Heart right ventricle (tissue), 16 donors: ENCODE measurements around the gene MAP3K19. TPM values are rescaled to one million over a fixed set of nuclear protein-coding genes. Genes with fewer than 3 reads are reported as not detected.

Experiments
- ATAC-seq, 8 donors: fragments of 200-7000 bp; cut with Tn5 transposase; one replicate each; pipeline ENCODE4 v1.9.1; 2020; ENCODE audit warnings: mild to moderate bottlenecking in 8 of 8, moderate library complexity in 8 of 8, moderate number of reproducible peaks in 1 of 8
- DNase-seq, 2 donors: peaks; one replicate each; pipeline ENCODE4 v3.0.0-alpha.2; 2020
- H3K27ac ChIP-seq, 10 donors: fragments of 200-600 bp; sonication (generic) in 2 of 10; one replicate each; pipeline versions ENCODE4 v1.5.0 to v1.8.0; 2020 to 2022; ENCODE audit warnings: mild to moderate bottlenecking in 3 of 10
- H3K27me3 ChIP-seq, 7 donors: fragments of 200-600 bp; one replicate each; pipeline ENCODE4 v1.8.0; 2021 to 2022; ENCODE audit warnings: mild to moderate bottlenecking in 2 of 7
- H3K36me3 ChIP-seq, 9 donors: fragments of 200-600 bp; sonication (generic) in 1 of 9; one replicate each; pipeline versions ENCODE4 v1.5.0 to v1.8.0; 2020 to 2022; ENCODE audit warnings: mild to moderate bottlenecking in 2 of 9
- H3K4me1 ChIP-seq, 9 donors: fragments of 200-600 bp; sonication (generic) in 1 of 9; one replicate each; pipeline versions ENCODE4 v1.5.0 to v1.8.0; 2020 to 2022; ENCODE audit warnings: mild to moderate bottlenecking in 4 of 9
- H3K4me3 ChIP-seq, 10 donors: fragments of 200-600 bp; sonication (generic) in 2 of 10; one replicate each; pipeline versions ENCODE4 v1.5.0 to v1.8.0; 2020 to 2022; ENCODE audit warnings: mild to moderate bottlenecking in 7 of 10, moderate library complexity in 2 of 10
- H3K9me3 ChIP-seq, 11 donors: fragments of 200-600 bp in 10 of 11; sonication (generic) in 2 of 11; one replicate each; pipeline versions ENCODE4 v1.5.0 to v1.8.0; 2013 to 2022; ENCODE audit warnings: mild to moderate bottlenecking in 2 of 11, control low read depth in 1 of 11, moderate library complexity in 1 of 11
- CTCF ChIP-seq, 9 donors: fragments of 200-600 bp; sonication (generic) in 2 of 9; IDR thresholded peaks; one replicate each; pipeline versions ENCODE4 v1.5.0 to v1.8.0; 2021 to 2022; ENCODE audit warnings: antibody characterized with exemption in 9 of 9, mild to moderate bottlenecking in 5 of 9, moderate library complexity in 1 of 9
- WGBS, 2 donors: extraction: QIAGEN DNeasy Blood & Tissue Kit; methylation state at CpG; one replicate each; pipeline ENCODE4 v1.1.7; 2013; ENCODE audit warnings: inconsistent platforms in 1 of 2; 5-methylcytosine and 5-hydroxymethylcytosine counted together
- intact Hi-C, 10 donors: fragments of 100-400 bp; cut with DNase I; formaldehyde crosslinking; loops; one replicate each; pipeline versions ENCODE4 v1.11.1 to v1.14.2; 2022
- polyA plus RNA-seq, 2 donors: library from polyadenylated mRNA; stranded (reverse); fragments of 200-250 nt; gene quantifications; one replicate each; pipeline ENCODE4 v1.2.3, GENCODE V29; 2013
- total RNA-seq, 10 donors: library from RNA; stranded (reverse); fragmentation: NEBNext Ultra II Directional in 3 of 10; extraction: Animal tissue kit (Norgen Biotek cat#: 25700) in 3 of 10; gene quantifications; one replicate each; pipeline versions ENCODE4 v1.2.1 to v1.2.4, GENCODE V29; 2021 to 2023
- donor health status: Arrhythmogenic right ventricular cardiomyopathy.
- donor health status: ischemic (EF 13 %, LVEDD 7.1; RV severe dilation, severe dysfunction).
- donor health status: healthy with polysubstance abuse.
- donor health status: DM: no; HTN: yes; CAD: no.
- donor health status: DM: no; HTN: no; CAD: no.
- donor health status: ischemic (EF 25% LVEDD 6.9; RV normal size, moderate dysfunction).
- donor health status: ischemic (EF 25% LVEDD 5.7; RV mildly dilated, moderate dysfunction).
- donor health status: healthy.
- donor health status: DM: yes; HTN: yes; CAD: no.
- donor health status: Ischemic cardiomyopathy.
- donor health status: ischemic (EF 35%, LVEDD 5.7; RV mildly dilated, moderate dysfunction).
- donor health status: nonischemic (EF 11% LVEDD 7.7; RV severe dilation, severe dysfunction).
- donor health status: DM: yes; HTN: yes; CAD: no.
- donor health status: PGD.
- donor health status: ischemic (EF 29% LVEDD 5.4; RV normal size, mild dysfunction).
- donor health status: nonischemic (EF 23%, LVEDD 6.1; RV moderate dilation, normal function).

MAP3K19 gene
- total and polyA plus RNA-seq, 12 donors: not detected

- H3K4me3 ChIP-seq: no peak overlapping the region
- H3K9me3 ChIP-seq: no peaks in the 10 kb centered on the region
- intact Hi-C loops: no loop called here
- DNase-seq (no peak), ATAC-seq (no peak)
- no peaks in the 10 kb centered on the region for H3K4me1 ChIP-seq
- TF ChIP-seq CTCF (IDR thresholded peaks at IDR 0.05): no peak
- peaks cover 0 to 34% (median 18%) of the 10 kb centered on the region in 7 donors for H3K27me3 ChIP-seq
- no peak overlapping the region for H3K27ac ChIP-seq
- no peaks in the 10 kb centered on the region for H3K36me3 ChIP-seq
- WGBS, 2 donors: 80 to 82% methylated on average over 10 of the region's 10 CpGs
These were observed 36.9 kb downstream of the MAP3K19 start for GRCh38 chr2:135010200-135010942.

- TF ChIP-seq CTCF (IDR thresholded peaks at IDR 0.05): no peak
- no peak overlapping the region for H3K27ac ChIP-seq
- WGBS, 2 donors: 77 to 92% methylated on average over 1 of the region's 1 CpG
- H3K36me3 ChIP-seq: no peaks in the 10 kb centered on the region
- ATAC-seq (no peak), DNase-seq (no peak)
- H3K4me3 ChIP-seq: no peak overlapping the region
- no peaks in the 10 kb centered on the region for H3K9me3 ChIP-seq
- intact Hi-C loops: loop anchor here in 2 of 10 donors (5.0 to 10.0 kb wide), 3 partner anchors 575 to 795 kb away; no protein-coding TSS in a partner anchor
- H3K4me1 ChIP-seq: peaks cover 0 to 3% (median 0%) of the 10 kb centered on the region in 9 donors
- H3K27me3 ChIP-seq: peaks cover 0 to 43% (median 28%) of the 10 kb centered on the region in 7 donors
These were observed 37.9 kb downstream of the MAP3K19 start for GRCh38 chr2:135009339-135009738.

GRCh38 chr2:135005753-135006152 lies 41.5 kb downstream of the MAP3K19 start:
- Histone ChIP-seq H3K27me3 (peaks cover 0 to 36% (median 25%) of the 10 kb centered on the region in 7 donors), H3K36me3 (no peaks in the 10 kb centered on the region), H3K4me3 (no peak overlapping the region), H3K27ac (no peak overlapping the region), H3K9me3 (no peaks in the 10 kb centered on the region), H3K4me1 (peaks cover 0 to 7% (median 0%) of the 10 kb centered on the region in 9 donors)
- no peak for TF ChIP-seq CTCF (IDR thresholded peaks at IDR 0.05)
- intact Hi-C loops: loop anchor here in 4 of 10 donors (2.0 to 10.0 kb wide), 5 partner anchors 579 to 799 kb away; no protein-coding TSS in a partner anchor
- no peak for ATAC-seq
- WGBS, 2 donors: 46 to 60% methylated on average over 3 of the region's 3 CpGs
- no peak for DNase-seq

- no peak overlapping the region for H3K27ac ChIP-seq
- no peaks in the 10 kb centered on the region for H3K36me3 ChIP-seq
- DNase-seq: peak; percentile 65 to 74
- intact Hi-C loops: loop anchor here in 9 of 10 donors (1.0 to 10.0 kb wide), 6 partner anchors 581 to 801 kb away; no protein-coding TSS in a partner anchor
- peak; percentile 91 to 100 (median 95) for ATAC-seq
- peaks cover 0 to 7% (median 0%) of the 10 kb centered on the region in 9 donors for H3K4me1 ChIP-seq
- TF ChIP-seq CTCF (IDR thresholded peaks at IDR 0.05): peak; percentile 82 to 96 (median 91)
- WGBS, 2 donors: 9 to 10% methylated on average over 17 of the region's 17 CpGs
- peaks cover 0 to 33% (median 23%) of the 10 kb centered on the region in 7 donors for H3K27me3 ChIP-seq
- H3K4me3 ChIP-seq: no peak overlapping the region
- H3K9me3 ChIP-seq: no peaks in the 10 kb centered on the region
These were observed 43.1 kb downstream of the MAP3K19 start for GRCh38 chr2:135004005-135004746.
